Activated CD4-positive, CD25-positive, alpha-beta regulatory T cell treated with anti-CD3 and anti-CD28 coated beads, Interleukin-2, amount 50 U/mL, for 16 hours (primary cell): ENCODE measurements around the gene DUSP21.
"Not testable (repeated sequence)": the region's sequence is repeated elsewhere in the genome, so short reads cannot be mapped to it uniquely, and the experiment has no call there.

ENCODE experiments used
- DNase-seq: peaks from one replicate; pipeline ENCODE4 v3.0.0-alpha.2; 2020; ENCODE audit warnings: low read depth, low spot score

The DUSP21 gene

DNA sequence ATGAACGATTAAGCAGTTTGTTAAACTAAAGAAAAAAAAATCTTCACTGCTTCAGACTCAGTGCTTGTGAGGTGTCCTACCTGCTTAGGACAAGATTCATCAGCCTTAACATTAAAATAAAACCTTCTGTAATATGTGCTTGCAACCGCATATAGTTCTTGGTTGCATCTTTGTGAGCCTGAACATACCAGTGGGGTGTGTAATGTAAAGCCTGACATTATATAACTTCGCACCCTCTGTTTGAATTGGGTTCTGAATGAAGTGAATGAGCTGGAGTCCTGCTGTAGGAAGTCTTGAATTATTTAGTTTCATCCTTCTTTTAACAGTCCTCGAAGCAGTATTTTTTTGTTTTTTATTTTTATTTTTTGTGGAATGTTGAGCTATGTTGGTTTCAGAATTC lies 32.3 kb downstream of the DUSP21 start:
- no peak for DNase-seq

- DNase-seq: no peak
Measured at GRCh38 chrX:44876767-44877166, 32.9 kb downstream of the DUSP21 start.

- no peak for DNase-seq
Measured at GRCh38 chrX:44878780-44879179, 35.0 kb downstream of the DUSP21 start.

DNA sequence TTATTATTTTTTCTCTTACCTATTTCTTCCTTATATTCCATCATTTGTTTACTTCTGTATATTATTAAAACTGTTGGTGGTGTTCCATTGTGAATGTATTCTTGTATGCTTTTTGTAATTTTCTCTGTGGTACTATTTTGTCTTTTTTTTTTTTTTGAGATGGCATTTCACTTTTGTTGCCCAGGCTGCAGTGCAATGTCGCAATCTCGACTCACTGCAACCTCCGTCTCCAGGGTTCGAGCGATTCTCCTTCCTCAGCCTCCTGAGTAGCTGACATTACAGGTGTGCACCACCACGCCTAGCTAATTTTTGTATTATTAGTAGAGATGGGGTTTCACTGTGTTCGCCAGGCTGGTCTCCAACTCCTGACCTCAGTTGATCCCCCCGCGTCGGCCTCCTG lies 37.7 kb downstream of the DUSP21 start:
- no peak for DNase-seq

DNA sequence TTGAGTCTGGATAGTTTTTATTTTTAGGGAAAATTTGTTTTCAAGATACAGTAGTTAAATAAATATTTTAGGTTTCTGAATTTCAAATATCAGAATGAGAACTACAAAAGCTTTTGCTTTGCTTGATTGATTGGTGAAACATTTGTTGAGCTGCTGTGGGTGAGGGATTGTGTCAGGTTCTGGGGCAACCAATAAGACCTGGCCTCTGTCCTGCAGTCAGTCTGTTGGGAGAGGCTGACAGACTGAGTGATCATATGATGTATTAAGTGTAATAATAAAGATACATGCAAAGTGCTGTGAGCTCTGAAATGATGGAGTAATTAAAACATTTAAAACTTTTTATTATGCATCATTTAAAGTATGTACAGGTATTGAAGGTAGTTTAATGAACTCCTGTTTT lies 38.8 kb downstream of the DUSP21 start:
- no peak for DNase-seq

- DNase-seq: no peak
Measured at GRCh38 chrX:44884944-44885343, 41.1 kb downstream of the DUSP21 start.

GRCh38 chrX:44889824-44890223 lies 46.0 kb downstream of the DUSP21 start:
- no peak for DNase-seq

DNA sequence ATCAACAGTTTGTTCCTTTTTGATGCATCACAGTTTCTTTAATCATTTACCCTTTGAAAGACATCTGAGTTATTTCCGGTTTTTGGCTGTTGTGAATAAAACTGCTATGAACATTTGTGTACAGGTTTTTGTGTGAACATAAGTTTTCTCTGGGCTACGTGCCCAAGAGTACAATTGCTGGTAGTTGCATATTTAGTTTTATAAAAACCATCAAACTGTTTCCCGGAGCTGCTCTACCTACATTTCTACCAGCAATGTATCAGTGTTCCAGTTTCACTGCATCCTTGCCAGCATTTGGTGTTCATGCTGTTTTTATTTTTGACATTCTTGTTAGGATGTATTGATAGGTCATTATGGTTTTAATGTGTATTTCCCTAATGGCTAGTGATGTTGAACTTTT lies 46.4 kb downstream of the DUSP21 start:
- no peak for DNase-seq

GRCh38 chrX:44890687-44891086 lies 46.9 kb downstream of the DUSP21 start:
- DNase-seq: not testable (repeated sequence)

DNA sequence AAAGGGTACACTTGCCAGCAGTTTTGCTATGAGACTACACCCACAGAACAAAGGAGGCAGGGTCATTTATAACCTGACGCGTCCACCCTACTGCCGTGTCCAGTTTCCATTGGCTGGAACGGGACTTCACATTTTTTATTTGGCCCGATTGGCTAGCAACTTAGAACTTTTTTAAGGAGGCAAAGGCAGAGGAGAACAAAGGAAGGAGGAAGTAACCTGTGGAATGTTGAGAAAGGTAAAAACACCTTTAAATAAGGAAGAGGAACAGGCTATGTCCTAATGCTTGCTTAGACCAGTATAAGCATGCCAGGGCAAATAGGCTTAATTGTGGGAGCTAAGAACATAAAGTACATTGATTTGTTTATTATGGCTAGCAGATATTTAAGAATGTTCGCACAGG lies 47.8 kb downstream of the DUSP21 start:
- no peak for DNase-seq
